Activated naive CD4-positive, alpha-beta T cell treated with anti-CD3 and anti-CD28 coated beads, Interleukin-2, amount 50 U/mL, for 24 hours (primary cell): Measurements from ENCODE around the gene SNRNP27.
"Not testable (repeated sequence)": the region's sequence is repeated elsewhere in the genome, so short reads cannot be mapped to it uniquely, and the experiment has no call there.

Experiments
- H3K27ac Mint-ChIP-seq: one replicate; pipeline ENCODE4 v1.8.0; 2021; ENCODE audit warnings: mild to moderate bottlenecking, mixed read lengths
- H3K27me3 Mint-ChIP-seq: one replicate; pipeline ENCODE4 v1.8.0; 2021; ENCODE audit warnings: mixed read lengths
- H3K36me3 Mint-ChIP-seq: one replicate; pipeline ENCODE4 v1.8.0; 2021; ENCODE audit warnings: mixed read lengths
- H3K4me1 Mint-ChIP-seq: one replicate; pipeline ENCODE4 v1.8.0; 2021; ENCODE audit warnings: mixed read lengths
- H3K4me3 Mint-ChIP-seq: one replicate; pipeline ENCODE4 v1.8.0; 2021; ENCODE audit warnings: mild to moderate bottlenecking, mixed read lengths
- H3K9me3 Mint-ChIP-seq: one replicate; pipeline ENCODE4 v1.8.0; 2021; ENCODE audit warnings: mixed read lengths

Gene SNRNP27

DNA sequence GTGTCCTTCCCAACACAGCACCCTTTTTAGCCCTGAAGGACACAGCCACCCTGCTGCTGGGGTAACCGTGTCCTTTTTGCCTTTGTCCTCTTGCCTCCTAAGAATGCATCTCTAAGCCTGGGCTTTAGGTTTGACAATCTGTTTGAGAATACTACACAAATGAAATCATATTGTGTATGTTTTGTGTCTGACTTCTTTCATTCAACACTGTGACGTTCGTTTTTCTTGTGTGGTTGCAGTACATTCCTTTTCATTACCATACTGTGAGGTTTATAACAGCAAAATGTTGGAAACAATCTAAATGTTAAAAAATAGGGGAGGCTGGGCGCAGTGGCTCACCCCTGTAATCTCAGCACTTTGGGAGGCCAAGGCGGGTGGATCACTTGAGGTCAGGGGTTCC lies 56.5 kb downstream of the SNRNP27 start:
- peaks cover 29% of the 10 kb centered on the region for H3K4me1 Mint-ChIP-seq
- no peaks in the 10 kb centered on the region for H3K27me3 Mint-ChIP-seq
- H3K27ac Mint-ChIP-seq: no peak overlapping the region
- H3K36me3 Mint-ChIP-seq: no peaks in the 10 kb centered on the region
- no peak overlapping the region for H3K4me3 Mint-ChIP-seq
- H3K9me3 Mint-ChIP-seq: no peaks in the 10 kb centered on the region

GRCh38 chr2:69950671-69951070 lies 56.9 kb downstream of the SNRNP27 start:
- H3K4me3 Mint-ChIP-seq, H3K9me3 Mint-ChIP-seq, H3K36me3 Mint-ChIP-seq, H3K27me3 Mint-ChIP-seq, H3K27ac Mint-ChIP-seq: not testable (repeated sequence)
- H3K4me1 Mint-ChIP-seq: peaks cover 25% of the 10 kb centered on the region

GRCh38 chr2:69952336-69953115 lies 58.8 kb downstream of the SNRNP27 start:
- no peaks in the 10 kb centered on the region for H3K36me3 Mint-ChIP-seq
- no peaks in the 10 kb centered on the region for H3K9me3 Mint-ChIP-seq
- H3K4me1 Mint-ChIP-seq: peaks cover 6% of the 10 kb centered on the region
- H3K27ac Mint-ChIP-seq: no peak overlapping the region
- H3K4me3 Mint-ChIP-seq: no peak overlapping the region
- H3K27me3 Mint-ChIP-seq: no peaks in the 10 kb centered on the region

DNA sequence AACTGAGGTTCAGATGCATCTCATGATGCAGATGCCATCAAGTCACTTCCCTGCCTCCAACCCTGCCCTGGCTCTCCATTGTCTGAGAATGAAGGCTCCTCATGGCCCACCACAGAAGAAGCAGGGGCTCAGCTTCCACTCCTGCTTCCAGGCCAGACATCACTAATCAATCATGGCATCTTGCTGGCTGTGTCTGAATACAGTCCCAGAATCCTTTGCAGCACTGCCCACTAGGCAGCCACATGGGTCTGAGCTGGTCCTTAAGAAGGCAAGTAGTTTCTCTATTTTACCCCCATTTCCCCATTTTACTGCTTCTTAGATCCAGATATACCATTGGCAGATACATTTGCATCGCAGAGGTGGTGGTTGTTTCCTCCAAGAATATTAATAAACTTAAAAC lies 60.3 kb downstream of the SNRNP27 start:
- no peaks in the 10 kb centered on the region for H3K27me3 Mint-ChIP-seq
- no peaks in the 10 kb centered on the region for H3K36me3 Mint-ChIP-seq
- no peak overlapping the region for H3K4me3 Mint-ChIP-seq
- H3K27ac Mint-ChIP-seq: no peak overlapping the region
- no peaks in the 10 kb centered on the region for H3K9me3 Mint-ChIP-seq
- H3K4me1 Mint-ChIP-seq: peaks cover under 1% of the 10 kb centered on the region
